CD14-positive monocyte (primary cell): Measurements from ENCODE around the gene ZDHHC14. TPM values are rescaled to one million over a fixed set of nuclear protein-coding genes. Genes with fewer than 3 reads are reported as not detected.

Experiments
- DNase-seq, 3 donors: peaks; one replicate each; pipeline ENCODE4 v3.0.0-alpha.2; 2011 to 2022
- H2AFZ ChIP-seq: 2 replicates; pipeline ENCODE4 v1.6.0; 2012; ENCODE audit warnings: mild to moderate bottlenecking, low read depth, low read length, inconsistent platforms; ENCODE audit not compliant: insufficient read depth, poor library complexity, severe bottlenecking
- H3K27ac ChIP-seq, 2 donors: 1 replicate in 1 of 2; 2 replicates in 1 of 2; pipeline ENCODE4 v1.5.1; 2012 to 2013; ENCODE audit warnings: low read length in 2 of 2, control low read depth in 1 of 2, inconsistent platforms in 1 of 2, low read depth in 1 of 2, mild to moderate bottlenecking in 1 of 2
- H3K27me3 ChIP-seq, 2 donors: one replicate each; pipeline versions ENCODE4 v1.6.0 to v1.6.1; 2011 to 2013; ENCODE audit warnings: low read length in 2 of 2; ENCODE audit not compliant: control insufficient read depth in 2 of 2, insufficient read depth in 2 of 2
- H3K36me3 ChIP-seq, 2 donors: replicated peaks in 1 of 2; 1 replicate in 1 of 2; 2 replicates in 1 of 2; pipeline versions ENCODE4 v1.5.1 to v1.6.1; 2012 to 2013; ENCODE audit warnings: low read length in 2 of 2, control low read depth in 1 of 2, inconsistent platforms in 1 of 2, mild to moderate bottlenecking in 1 of 2; ENCODE audit not compliant: insufficient read depth in 2 of 2, control insufficient read depth in 1 of 2
- H3K4me1 ChIP-seq, 2 donors: 1 replicate in 1 of 2; 2 replicates in 1 of 2; pipeline versions ENCODE4 v1.5.1 to v1.6.1; 2012 to 2013; ENCODE audit warnings: low read length in 2 of 2, control low read depth in 1 of 2, inconsistent platforms in 1 of 2, mild to moderate bottlenecking in 1 of 2, moderate library complexity in 1 of 2; ENCODE audit not compliant: insufficient read depth in 2 of 2, control insufficient read depth in 1 of 2
- H3K4me2 ChIP-seq: replicated peaks from 2 replicates; pipeline ENCODE3; 2012; ENCODE audit warnings: low read length, moderate library complexity, mild to moderate bottlenecking; ENCODE audit not compliant: poor library complexity, severe bottlenecking; ENCODE audit errors: extremely low read depth
- H3K4me3 ChIP-seq, 3 experiments: fragments of 200-600 bp in 1 of 3; sonication (generic) in 1 of 3; replicated peaks in 1 of 3; 1 replicate in 2 of 3; 2 replicates in 1 of 3; pipeline ENCODE4 v1.5.1; 2011 to 2013; ENCODE audit warnings: low read length in 3 of 3, mild to moderate bottlenecking in 3 of 3, control low read depth in 2 of 3, low read depth in 2 of 3, inconsistent platforms in 1 of 3, moderate library complexity in 1 of 3
- H3K79me2 ChIP-seq: 2 replicates; pipeline ENCODE4 v1.6.0; 2012; ENCODE audit warnings: mild to moderate bottlenecking, control low read depth, inconsistent platforms, low read length, moderate library complexity; ENCODE audit not compliant: insufficient read depth
- H3K9ac ChIP-seq: 2 replicates; pipeline ENCODE4 v1.6.0; 2017; ENCODE audit warnings: low read length, mild to moderate bottlenecking; ENCODE audit not compliant: insufficient read depth, poor library complexity, severe bottlenecking
- H3K9me3 ChIP-seq, 2 donors: replicated peaks in 1 of 2; 1 replicate in 1 of 2; 2 replicates in 1 of 2; pipeline versions ENCODE4 v1.5.1 to v1.6.1; 2012 to 2013; ENCODE audit warnings: low read length in 2 of 2, control low read depth in 1 of 2; ENCODE audit not compliant: control insufficient read depth in 1 of 2, insufficient read depth in 1 of 2
- H4K20me1 ChIP-seq: 2 replicates; pipeline ENCODE4 v1.6.0; 2012; ENCODE audit warnings: mild to moderate bottlenecking, low read length, control low read depth, moderate library complexity; ENCODE audit not compliant: insufficient read depth
- H3K27ac Mint-ChIP-seq, 7 donors: one replicate each; pipeline ENCODE4 v1.8.0; 2020; ENCODE audit warnings: mild to moderate bottlenecking in 7 of 7, mixed read lengths in 7 of 7, moderate library complexity in 6 of 7, inconsistent platforms in 2 of 7
- H3K27me3 Mint-ChIP-seq, 3 donors: one replicate each; pipeline ENCODE4 v1.8.0; 2021 to 2022; ENCODE audit warnings: low read depth in 3 of 3, mild to moderate bottlenecking in 3 of 3, mixed read lengths in 3 of 3, moderate library complexity in 3 of 3, inconsistent platforms in 1 of 3
- H3K36me3 Mint-ChIP-seq, 2 donors: one replicate each; pipeline ENCODE4 v1.8.0; 2020; ENCODE audit warnings: mixed read lengths in 2 of 2, inconsistent platforms in 1 of 2, mild to moderate bottlenecking in 1 of 2
- H3K4me1 Mint-ChIP-seq: one replicate; pipeline ENCODE4 v1.8.0; 2020; ENCODE audit warnings: mild to moderate bottlenecking, mixed read lengths
- H3K4me3 Mint-ChIP-seq, 2 donors: one replicate each; pipeline ENCODE4 v1.8.0; 2020; ENCODE audit warnings: mild to moderate bottlenecking in 2 of 2, mixed read lengths in 2 of 2, moderate library complexity in 1 of 2
- H3K9me3 Mint-ChIP-seq, 7 donors: one replicate each; pipeline ENCODE4 v1.8.0; 2020 to 2022; ENCODE audit warnings: mixed read lengths in 7 of 7, mild to moderate bottlenecking in 6 of 7, moderate library complexity in 6 of 7, inconsistent platforms in 2 of 7
- CTCF ChIP-seq: fragments of 200-600 bp; IDR thresholded peaks from one replicate; pipeline ENCODE4 v1.8.0; 2022; ENCODE audit warnings: antibody characterized with exemption, mild to moderate bottlenecking
- WGBS: methylation state at CpG from one replicate; pipeline ENCODE4 v1.1.5; 2013; ENCODE audit warnings: missing lambda C conversion rate; ENCODE audit not compliant: insufficient coverage; 5-methylcytosine and 5-hydroxymethylcytosine counted together
- intact Hi-C, 2 donors: fragments of 100-400 bp; cut with micrococcal nuclease; formaldehyde crosslinking; loops; one replicate each; pipeline versions ENCODE4 v1.15.0 to v1.15.1; 2023
- polyA plus RNA-seq, 3 donors: library from polyadenylated mRNA; depleted of rRNA in 1 of 3; unstranded in 2 of 3; stranded (reverse) in 1 of 3; fragments of 300-500 nt in 2 of 3; fragments of >200 nt in 1 of 3; fragmentation: Illumina TruSeq in 2 of 3; gene quantifications; 1 replicate in 2 of 3; 2 replicates in 1 of 3; pipeline ENCODE4 v1.2.3, GENCODE V29; 2012 to 2021

Gene ZDHHC14
- polyA plus RNA-seq, 3 donors: 0.30 to 1.7 (median 0.93) TPM

GRCh38 chr6:157514659-157515496 lies 133.9 kb downstream of the ZDHHC14 start:
- H3K27me3 ChIP-seq: no peaks in the 10 kb centered on the region
- H3K4me1 ChIP-seq: peaks cover 18 to 31% of the 10 kb centered on the region in 2 donors
- H2AFZ ChIP-seq: no peak overlapping the region
- H3K27ac ChIP-seq: no peak overlapping the region
- H4K20me1 ChIP-seq: no peaks in the 10 kb centered on the region
- H3K36me3 ChIP-seq: no peaks in the 10 kb centered on the region
- peaks cover 0 to 2% (median 0%) of the 10 kb centered on the region in 7 donors for H3K9me3 Mint-ChIP-seq
- 49% methylated on average over 11 of the region's 19 CpGs for WGBS
- intact Hi-C loops: loop anchor here in 1 of 2 donors (5.0 kb wide), 1 partner anchor 32 kb away; no protein-coding TSS in a partner anchor
- no peaks in the 10 kb centered on the region for H3K79me2 ChIP-seq
- H3K27me3 Mint-ChIP-seq: peaks cover 0 to 2% (median 0%) of the 10 kb centered on the region in 3 donors
- H3K27ac Mint-ChIP-seq: peak overlapping the region in 5 of 7 donors; percentile 32 to 71 (median 63)
- H3K4me3 Mint-ChIP-seq: peak overlapping the region in 1 of 2 donors; percentile 39
- H3K9me3 ChIP-seq: no peaks in the 10 kb centered on the region
- H3K36me3 Mint-ChIP-seq: peaks cover 0 to 5% of the 10 kb centered on the region in 2 donors
- peak; percentile 75 to 92 (median 88) for DNase-seq
- TF ChIP-seq CTCF: no peak
- H3K9ac ChIP-seq: no peak overlapping the region
- H3K4me1 Mint-ChIP-seq: peaks cover 30% of the 10 kb centered on the region
- H3K4me3 ChIP-seq: no peak overlapping the region
- H3K4me2 ChIP-seq: no peak overlapping the region

GRCh38 chr6:157516319-157517026 lies 135.5 kb downstream of the ZDHHC14 start:
- H3K4me2 ChIP-seq: no peak overlapping the region
- no peak for DNase-seq
- no peak overlapping the region for H2AFZ ChIP-seq
- no peaks in the 10 kb centered on the region for H3K36me3 ChIP-seq
- Mint-ChIP-seq H3K4me1 (peaks cover 32% of the 10 kb centered on the region), H3K36me3 (peaks cover 0 to 1% of the 10 kb centered on the region in 2 donors), H3K4me3 (no peak overlapping the region), H3K9me3 (peaks cover 0 to 2% (median 0%) of the 10 kb centered on the region in 7 donors), H3K27ac (peak overlapping the region in 1 of 7 donors; percentile 57), H3K27me3 (peaks cover 0 to 2% (median 0%) of the 10 kb centered on the region in 3 donors)
- no peaks in the 10 kb centered on the region for H3K9me3 ChIP-seq
- H3K79me2 ChIP-seq: no peaks in the 10 kb centered on the region
- 96% methylated on average over 5 of the region's 9 CpGs for WGBS
- peaks cover 19 to 33% of the 10 kb centered on the region in 2 donors for H3K4me1 ChIP-seq
- no peaks in the 10 kb centered on the region for H3K27me3 ChIP-seq
- H3K27ac ChIP-seq: no peak overlapping the region
- intact Hi-C loops: no loop called here
- H3K4me3 ChIP-seq: no peak overlapping the region
- TF ChIP-seq CTCF: no peak
- H4K20me1 ChIP-seq: no peaks in the 10 kb centered on the region
- no peak overlapping the region for H3K9ac ChIP-seq
